GM12878 (cell line): ENCODE measurements around the gene TRUB2. TPM values are rescaled to one million over a fixed set of nuclear protein-coding genes. Genes with fewer than 3 reads are reported as not detected.

Source experiments
- ATAC-seq: fragments of 200-7000 bp; cut with Tn5 transposase; 3 replicates; pipeline ENCODE4 v1.9.1; 2020; ENCODE audit warnings: mild to moderate bottlenecking, moderate library complexity
- BruUV-seq: library from RNA; stranded (reverse); fragments of 400-500 nt; replicated peaks from 2 replicates; lab custom pipeline; 2021; lab: Mats Ljungman, UMichigan
- CTCF ChIA-PET: fragments of 300-600 bp; sonication (Branson Sonifier 250); formaldehyde crosslinking; extraction: SDS; loops from one replicate; lab custom pipeline; 2021; ENCODE audit warnings: inconsistent platforms; lab: Yijun Ruan, JAX
- POLR2A ChIA-PET: fragments of 350-600 bp; formaldehyde crosslinking; extraction: SDS; loops from one replicate; lab custom pipeline; 2021; ENCODE audit warnings: inconsistent platforms; lab: Charles Lee
- RAD21 ChIA-PET: fragments of 300-600 bp; sonication (Branson Sonifier 250); formaldehyde crosslinking; loops from one replicate; lab custom pipeline; 2023; ENCODE audit warnings: antibody characterized with exemption; ENCODE audit not compliant: unreplicated experiment; lab: Charles Lee
- SMC1A ChIA-PET: fragments of 300-600 bp; sonication (Branson Sonifier 250); formaldehyde crosslinking; loops from one replicate; lab custom pipeline; 2023; ENCODE audit not compliant: unreplicated experiment, uncharacterized antibody; lab: Charles Lee
- DNase-seq: peaks from one replicate; pipeline ENCODE4 v3.0.0-alpha.2; 2011; ENCODE audit warnings: low read depth, low spot score
- FAIRE-seq: peaks from 3 replicates; lab custom pipeline; 2011; peaks lifted over from hg19 to GRCh38; lab: Jason Lieb, UNC
- H2AFZ ChIP-seq: 2 replicates; pipeline ENCODE4 v1.6.0; 2011; ENCODE audit warnings: low read depth, low read length, control low read depth; ENCODE audit not compliant: control insufficient read depth
- H3K27ac ChIP-seq: 2 replicates; pipeline ENCODE4 v1.5.1; 2011; ENCODE audit warnings: control low read depth; ENCODE audit not compliant: control insufficient read depth, insufficient read depth
- H3K27me3 ChIP-seq, 2 experiments: replicated peaks in 1 of 2; 2 replicates each; pipeline versions ENCODE4 v1.6.0 to v1.6.1; 2011; ENCODE audit warnings: low read length in 1 of 2; ENCODE audit not compliant: control insufficient read depth in 2 of 2, insufficient read depth in 2 of 2
- H3K36me3 ChIP-seq, 2 experiments: 2 replicates each; pipeline ENCODE4 v1.5.1; 2011; ENCODE audit warnings: low read length in 1 of 2; ENCODE audit not compliant: control insufficient read depth in 2 of 2, insufficient read depth in 2 of 2
- H3K4me1 ChIP-seq: 2 replicates; pipeline ENCODE4 v1.6.1; 2011; ENCODE audit warnings: mild to moderate bottlenecking, low read length, moderate library complexity, mixed read lengths; ENCODE audit not compliant: control insufficient read depth, insufficient read depth
- H3K4me2 ChIP-seq: 2 replicates; pipeline ENCODE4 v1.6.0; 2011; ENCODE audit warnings: control low read depth; ENCODE audit not compliant: control insufficient read depth, insufficient read depth
- H3K4me3 ChIP-seq: fragments of 200-600 bp; sonication (generic); 2 replicates; pipeline ENCODE4 v1.5.1; 2016
- H3K79me2 ChIP-seq: 2 replicates; pipeline ENCODE4 v1.6.0; 2011; ENCODE audit warnings: low read length; ENCODE audit not compliant: control insufficient read depth, insufficient read depth
- H3K9ac ChIP-seq: 2 replicates; pipeline ENCODE4 v1.8.0; 2011; ENCODE audit warnings: low read length, control low read depth, mixed read lengths; ENCODE audit not compliant: control insufficient read depth, insufficient read depth
- H3K9me3 ChIP-seq: replicated peaks from 3 replicates; pipeline ENCODE4 v1.5.1; 2011; ENCODE audit warnings: mild to moderate bottlenecking, low read length; ENCODE audit not compliant: control insufficient read depth, insufficient read depth
- H4K20me1 ChIP-seq: 2 replicates; pipeline ENCODE4 v1.6.0; 2011; ENCODE audit not compliant: control insufficient read depth, insufficient read depth
- BHLHE40 ChIP-seq, 2 experiments: fragments of 450-650 bp in 1 of 2; IDR thresholded peaks; 2 replicates each; pipeline ENCODE4 v1.6.1; 2011 to 2017; ENCODE audit warnings: low read depth in 2 of 2, borderline replicate concordance in 1 of 2, improper control_type of control experiment in 1 of 2, low read length in 1 of 2, mild to moderate bottlenecking in 1 of 2
- MTA3 ChIP-seq: IDR thresholded peaks from 2 replicates; pipeline ENCODE4 v1.6.1; 2012; ENCODE audit warnings: low read length, inconsistent platforms, borderline replicate concordance
- NFYB ChIP-seq: IDR thresholded peaks from 2 replicates; pipeline ENCODE4 v1.6.1; 2011; ENCODE audit warnings: low read depth, mild to moderate bottlenecking, low read length, improper control_type of control experiment, moderate library complexity; ENCODE audit not compliant: insufficient read depth
- POLR2AphosphoS2 ChIP-seq: IDR thresholded peaks from 2 replicates; pipeline ENCODE4 v1.6.1; 2011; ENCODE audit warnings: low read depth, mild to moderate bottlenecking, low read length, improper control_type of control experiment, moderate library complexity
- POLR2AphosphoS5 ChIP-seq: IDR thresholded peaks from 2 replicates; pipeline ENCODE4 v1.6.1; 2011; ENCODE audit warnings: mild to moderate bottlenecking, low read length, inconsistent platforms
- POU2F2 ChIP-seq: IDR thresholded peaks from 3 replicates; pipeline ENCODE4 v1.6.1; 2011; ENCODE audit warnings: low read depth, mild to moderate bottlenecking, low read length, borderline replicate concordance
- RAD21 ChIP-seq: IDR thresholded peaks from 2 replicates; pipeline ENCODE4 v1.6.1; 2011; ENCODE audit warnings: mild to moderate bottlenecking, low read depth, low read length, moderate library complexity; ENCODE audit not compliant: insufficient read depth
- TBL1XR1 ChIP-seq: IDR thresholded peaks from 2 replicates; pipeline ENCODE4 v1.6.1; 2012; ENCODE audit warnings: low read depth, low read length, improper control_type of control experiment
- TCF12 ChIP-seq: IDR thresholded peaks from 2 replicates; pipeline ENCODE4 v1.6.1; 2011; ENCODE audit warnings: low read depth, mild to moderate bottlenecking, low read length
- TCF7 ChIP-seq: IDR thresholded peaks from 2 replicates; pipeline ENCODE4 v1.6.1; 2014; ENCODE audit warnings: antibody characterized with exemption, borderline replicate concordance
- WRNIP1 ChIP-seq: IDR thresholded peaks from 2 replicates; pipeline ENCODE4 v1.6.1; 2011; ENCODE audit warnings: low read depth, low read length, improper control_type of control experiment, borderline replicate concordance
- ZNF622 ChIP-seq: fragments of 450-650 bp; IDR thresholded peaks from 2 replicates; pipeline ENCODE4 v1.6.1; 2017; ENCODE audit warnings: mild to moderate bottlenecking, inconsistent platforms
- ZSCAN29 ChIP-seq: fragments of 450-650 bp; IDR thresholded peaks from 2 replicates; pipeline ENCODE4 v1.6.1; 2017; ENCODE audit warnings: mild to moderate bottlenecking, moderate library complexity
- WGBS: methylation state at CpG from one replicate; pipeline ENCODE4 v1.1.6; 2016; ENCODE audit warnings: low lambda C conversion rate; ENCODE audit not compliant: insufficient replicate concordance, insufficient coverage; ENCODE audit errors: missing lambda C conversion rate; 5-methylcytosine and 5-hydroxymethylcytosine counted together
- in situ Hi-C: fragments of 300-500 bp; cut with MboI; formaldehyde crosslinking; loops from 9 replicates; pipeline ENCODE4 v1.14.3; 2018; ENCODE audit warnings: mixed read lengths
- intact Hi-C: fragments of 100-400 bp; cut with micrococcal nuclease; formaldehyde crosslinking; loops from one replicate; pipeline ENCODE4 v1.14.2; 2022; ENCODE audit not compliant: unreplicated experiment
- polyA plus RNA-seq, 11 experiments: library from polyadenylated mRNA; depleted of rRNA in 4 of 11; unstranded in 6 of 11; stranded (reverse) in 5 of 11; fragments of >200 nt; fragmentation: Nextera tagmentation in 4 of 11; fragmentation: Illumina TruSeq in 1 of 11; extraction: Ambion mirVana in 4 of 11; extraction: Trizol in 1 of 11; gene quantifications; 1 replicate in 1 of 11; 2 replicates in 10 of 11; pipeline versions ENCODE4 v1.2.1 to v1.2.3, GENCODE V29; 2011 to 2016; ENCODE audit warnings: inconsistent platforms in 2 of 11, missing spikeins in 2 of 11, low read depth in 1 of 11
- total RNA-seq, 4 experiments: library from RNA; depleted of rRNA in 3 of 4; stranded (reverse); fragments of >200 nt in 3 of 4; fragmentation: Illumina TruSeq in 1 of 4; extraction: Trizol in 1 of 4; gene quantifications; 2 replicates each; pipeline versions ENCODE4 v1.2.1 to v1.2.3, GENCODE V29; 2013 to 2021
- TF ChIP-seq, protein P1 (sequence below): fragments of 450-650 bp; IDR thresholded peaks from 2 replicates; pipeline ENCODE4 v1.6.1; 2017; ENCODE audit warnings: antibody characterized with exemption, mild to moderate bottlenecking, moderate library complexity
- TF ChIP-seq, protein P2 (sequence below): IDR thresholded peaks from 2 replicates; pipeline ENCODE4 v1.6.1; 2012; ENCODE audit warnings: low read depth, low read length, improper control_type of control experiment

TRUB2 gene
- total and polyA plus RNA-seq, 10 of the 15 experiments (the other 5 are each of a cell fraction or from before 2014, with no cell fraction given): 2.8 to 70.5 (median 37.2) TPM

DNA sequence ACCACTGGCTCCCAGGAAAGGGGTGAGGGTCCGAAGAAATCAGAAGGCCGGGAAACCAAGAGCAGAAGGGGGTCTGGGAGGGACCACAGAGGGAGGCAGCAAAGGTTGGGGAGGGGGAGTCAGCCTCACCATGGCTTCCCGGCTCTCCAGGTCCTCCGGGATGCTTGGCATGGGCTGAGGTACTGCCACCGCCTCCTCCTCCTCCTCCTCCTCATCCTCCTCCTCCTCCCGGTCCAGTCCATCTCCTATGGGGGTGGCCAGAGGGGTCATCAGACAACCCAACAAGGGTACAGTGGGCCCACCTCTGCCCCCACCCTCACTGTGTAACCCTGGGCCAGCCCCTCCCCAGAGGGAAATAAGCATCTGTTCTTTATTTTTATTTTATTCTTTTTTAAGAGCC lies 63.9 kb downstream of the TRUB2 start:
- no peak overlapping the region for H3K9ac ChIP-seq
- ChIA-PET RAD21 (no interaction called here), SMC1A (no interaction called here), POLR2A (no interaction called here), CTCF (interaction anchor here (0.7 to 2.5 kb wide), 4 partner anchors 8 to 507 kb away, joined by 3 to 9 read pairs (median 4); no protein-coding TSS in a partner anchor)
- no peak for FAIRE-seq
- H3K4me3 ChIP-seq: no peak overlapping the region
- no peaks in the 10 kb centered on the region for H3K9me3 ChIP-seq
- no peak overlapping the region for H3K4me2 ChIP-seq
- H3K79me2 ChIP-seq: no peaks in the 10 kb centered on the region
- H3K4me1 ChIP-seq: no peaks in the 10 kb centered on the region
- H3K27ac ChIP-seq: no peak overlapping the region
- 94% methylated on average over 5 of the region's 6 CpGs for WGBS
- no peaks in the 10 kb centered on the region for H3K27me3 ChIP-seq
- TF ChIP-seq WRNIP1 (no peak), ZNF622 (no peak)
- intact Hi-C loops: no loop called here
- no TSS peak for BruUV-seq
- no peak for DNase-seq
- no peak for ATAC-seq
- in situ Hi-C loops: no loop called here
- H4K20me1 ChIP-seq: no peaks in the 10 kb centered on the region
- H2AFZ ChIP-seq: no peak overlapping the region
- peaks cover 7 to 9% of the 10 kb centered on the region in 2 experiments for H3K36me3 ChIP-seq

DNA sequence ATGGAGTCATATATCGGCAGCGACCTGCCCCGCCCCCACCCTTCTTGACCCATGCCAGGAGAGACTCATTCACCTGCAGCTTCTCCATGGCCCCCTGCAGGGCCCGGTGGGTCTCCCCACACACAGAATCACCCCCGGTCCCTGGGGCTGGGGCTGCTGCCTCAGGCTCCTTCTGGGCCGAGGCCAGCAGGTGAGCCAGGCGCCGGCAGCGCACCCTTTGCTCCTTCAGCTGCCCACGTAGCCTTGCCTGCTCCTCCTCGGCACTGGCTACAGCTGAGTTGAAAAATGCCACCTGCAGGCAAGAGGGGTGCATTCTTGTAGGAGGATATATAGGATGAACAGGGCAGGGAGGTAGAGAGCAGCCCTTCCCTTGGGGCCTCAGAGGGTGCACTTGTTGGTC lies 64.3 kb downstream of the TRUB2 start:
- H3K9me3 ChIP-seq: no peaks in the 10 kb centered on the region
- no peak overlapping the region for H3K27ac ChIP-seq
- in situ Hi-C loops (no loop called here), intact Hi-C loops (no loop called here)
- FAIRE-seq (no peak), DNase-seq (no peak), ATAC-seq (no peak)
- H3K4me3 ChIP-seq: no peak overlapping the region
- CTCF ChIA-PET: interaction anchor here (0.8 to 2.5 kb wide), 4 partner anchors 8 to 83 kb away, joined by 3 to 9 read pairs (median 4); no protein-coding TSS in a partner anchor
- no peak overlapping the region for H3K9ac ChIP-seq
- no peaks in the 10 kb centered on the region for H3K79me2 ChIP-seq
- SMC1A ChIA-PET: no interaction called here
- H3K4me1 ChIP-seq: no peaks in the 10 kb centered on the region
- POLR2A ChIA-PET: interaction anchor here (0.9 kb wide), 1 partner anchor 18 kb away, joined by 3 read pairs; the partner anchor contains the start of genes GOLGA2 and SWI5
- H3K36me3 ChIP-seq: peaks cover 7 to 9% of the 10 kb centered on the region in 2 experiments
- H4K20me1 ChIP-seq: no peaks in the 10 kb centered on the region
- no peak overlapping the region for H3K4me2 ChIP-seq
- no TSS peak for BruUV-seq
- RAD21 ChIA-PET: no interaction called here
- WGBS: 91% methylated on average over 11 of the region's 11 CpGs
- H3K27me3 ChIP-seq: no peaks in the 10 kb centered on the region
- H2AFZ ChIP-seq: no peak overlapping the region
- TF ChIP-seq NFYB (no peak), TBL1XR1 (no peak), POLR2AphosphoS2 (no peak), POLR2AphosphoS5 (no peak), POU2F2 (no peak), TCF12 (no peak), ZNF622 (no peak), MTA3 (no peak), TCF7 (no peak), ZSCAN29 (no peak), BHLHE40 (IDR thresholded peaks at IDR 0.05; ENCODE audit: borderline replicate concordance in 1 of 2, low read depth in 2 of 2, low read length in 1 of 2) (no peak), RAD21 (no peak)
- TF ChIP-seq, protein P1, sequence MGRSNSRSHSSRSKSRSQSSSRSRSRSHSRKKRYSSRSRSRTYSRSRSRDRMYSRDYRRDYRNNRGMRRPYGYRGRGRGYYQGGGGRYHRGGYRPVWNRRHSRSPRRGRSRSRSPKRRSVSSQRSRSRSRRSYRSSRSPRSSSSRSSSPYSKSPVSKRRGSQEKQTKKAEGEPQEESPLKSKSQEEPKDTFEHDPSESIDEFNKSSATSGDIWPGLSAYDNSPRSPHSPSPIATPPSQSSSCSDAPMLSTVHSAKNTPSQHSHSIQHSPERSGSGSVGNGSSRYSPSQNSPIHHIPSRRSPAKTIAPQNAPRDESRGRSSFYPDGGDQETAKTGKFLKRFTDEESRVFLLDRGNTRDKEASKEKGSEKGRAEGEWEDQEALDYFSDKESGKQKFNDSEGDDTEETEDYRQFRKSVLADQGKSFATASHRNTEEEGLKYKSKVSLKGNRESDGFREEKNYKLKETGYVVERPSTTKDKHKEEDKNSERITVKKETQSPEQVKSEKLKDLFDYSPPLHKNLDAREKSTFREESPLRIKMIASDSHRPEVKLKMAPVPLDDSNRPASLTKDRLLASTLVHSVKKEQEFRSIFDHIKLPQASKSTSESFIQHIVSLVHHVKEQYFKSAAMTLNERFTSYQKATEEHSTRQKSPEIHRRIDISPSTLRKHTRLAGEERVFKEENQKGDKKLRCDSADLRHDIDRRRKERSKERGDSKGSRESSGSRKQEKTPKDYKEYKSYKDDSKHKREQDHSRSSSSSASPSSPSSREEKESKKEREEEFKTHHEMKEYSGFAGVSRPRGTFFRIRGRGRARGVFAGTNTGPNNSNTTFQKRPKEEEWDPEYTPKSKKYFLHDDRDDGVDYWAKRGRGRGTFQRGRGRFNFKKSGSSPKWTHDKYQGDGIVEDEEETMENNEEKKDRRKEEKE: no peak
- TF ChIP-seq, protein P2, sequence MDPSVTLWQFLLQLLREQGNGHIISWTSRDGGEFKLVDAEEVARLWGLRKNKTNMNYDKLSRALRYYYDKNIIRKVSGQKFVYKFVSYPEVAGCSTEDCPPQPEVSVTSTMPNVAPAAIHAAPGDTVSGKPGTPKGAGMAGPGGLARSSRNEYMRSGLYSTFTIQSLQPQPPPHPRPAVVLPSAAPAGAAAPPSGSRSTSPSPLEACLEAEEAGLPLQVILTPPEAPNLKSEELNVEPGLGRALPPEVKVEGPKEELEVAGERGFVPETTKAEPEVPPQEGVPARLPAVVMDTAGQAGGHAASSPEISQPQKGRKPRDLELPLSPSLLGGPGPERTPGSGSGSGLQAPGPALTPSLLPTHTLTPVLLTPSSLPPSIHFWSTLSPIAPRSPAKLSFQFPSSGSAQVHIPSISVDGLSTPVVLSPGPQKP: no peak
